SU-DHL-6 (cell line): ENCODE measurements around the gene SPG7.

Experiments used
- CTCF ChIP-seq: fragments of 200-600 bp; sonication (generic); IDR thresholded peaks from one replicate; pipeline ENCODE4 v1.5.1; 2017; ENCODE audit warnings: antibody characterized with exemption, mild to moderate bottlenecking, low read length, moderate library complexity; ENCODE audit not compliant: insufficient read depth, poor library complexity, severe bottlenecking
- EZH2phosphoT487 ChIP-seq: fragments of 200-600 bp; sonication (generic), shearing (Covaris generic); conservative IDR thresholded peaks from 2 replicates; pipeline ENCODE4 v1.6.1; 2018; ENCODE audit warnings: mild to moderate bottlenecking, antibody characterized with exemption, low read length, moderate library complexity, mixed read lengths

GRCh38 chr16:89557690-89558490, 49.7 kb downstream of the SPG7 start:
- TF ChIP-seq CTCF (no peak), EZH2phosphoT487 (no peak)
